Ishikawa (cell line): Measurements from ENCODE around the gene EVC2.

Source experiments
- CEBPB ChIP-seq: IDR thresholded peaks from 2 replicates; pipeline ENCODE4 v1.6.1; 2012
- CREB1 ChIP-seq: IDR thresholded peaks from 2 replicates; pipeline ENCODE4 v1.6.1; 2012; ENCODE audit warnings: low read depth
- EGR1 ChIP-seq: IDR thresholded peaks from 2 replicates; pipeline ENCODE4 v1.6.1; 2012
- EP300 ChIP-seq: IDR thresholded peaks from 2 replicates; pipeline ENCODE4 v1.6.1; 2012; ENCODE audit warnings: borderline replicate concordance
- FOXM1 ChIP-seq: IDR thresholded peaks from 2 replicates; pipeline ENCODE4 v1.6.1; 2012; ENCODE audit warnings: low read depth, borderline replicate concordance
- MAX ChIP-seq: IDR thresholded peaks from 2 replicates; pipeline ENCODE4 v1.6.1; 2012
- NFIC ChIP-seq: IDR thresholded peaks from 2 replicates; pipeline ENCODE4 v1.6.1; 2012
- RAD21 ChIP-seq: IDR thresholded peaks from 2 replicates; pipeline ENCODE4 v1.6.1; 2012; ENCODE audit warnings: low read depth
- TAF1 ChIP-seq: IDR thresholded peaks from 2 replicates; pipeline ENCODE4 v1.6.1; 2012; ENCODE audit warnings: low read depth, mild to moderate bottlenecking
- TCF12 ChIP-seq: IDR thresholded peaks from 2 replicates; pipeline ENCODE4 v1.6.1; 2012; ENCODE audit warnings: low read depth
- TEAD4 ChIP-seq: IDR thresholded peaks from 2 replicates; pipeline ENCODE4 v1.6.1; 2012
- USF1 ChIP-seq: IDR thresholded peaks from 2 replicates; pipeline ENCODE4 v1.6.1; 2012
- YY1 ChIP-seq: IDR thresholded peaks from 2 replicates; pipeline ENCODE4 v1.6.1; 2012; ENCODE audit warnings: low read depth
- ZBTB7A ChIP-seq: IDR thresholded peaks from 2 replicates; pipeline ENCODE4 v1.6.1; 2012; ENCODE audit warnings: low read depth
- TF ChIP-seq, protein P1 (sequence below): IDR thresholded peaks from 2 replicates; pipeline ENCODE4 v1.6.1; 2012; ENCODE audit warnings: low read depth, mild to moderate bottlenecking

EVC2 gene

DNA sequence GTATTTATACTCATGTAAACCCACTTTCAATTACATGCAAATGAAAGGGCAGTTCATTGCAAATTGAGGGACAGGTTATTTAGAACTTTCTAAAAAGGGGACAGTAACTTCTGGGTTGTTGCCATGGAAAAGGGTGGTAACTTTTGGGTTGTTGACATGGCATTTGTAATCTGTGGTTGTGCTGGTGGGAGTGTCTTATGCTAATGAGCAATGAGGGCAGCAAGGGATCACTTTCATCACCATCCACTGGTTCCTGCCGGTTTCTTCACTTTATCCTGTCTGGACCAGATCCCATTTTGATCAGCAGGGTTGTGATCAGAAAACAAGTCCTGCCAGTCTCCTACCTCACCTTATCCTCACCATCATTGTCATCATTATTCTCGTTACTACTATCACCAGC lies 34.6 kb upstream of the EVC2 start:
- TF ChIP-seq NFIC = no peak
- TF ChIP-seq MAX = no peak
- no peak for TF ChIP-seq EGR1
- TF ChIP-seq, protein P1, sequence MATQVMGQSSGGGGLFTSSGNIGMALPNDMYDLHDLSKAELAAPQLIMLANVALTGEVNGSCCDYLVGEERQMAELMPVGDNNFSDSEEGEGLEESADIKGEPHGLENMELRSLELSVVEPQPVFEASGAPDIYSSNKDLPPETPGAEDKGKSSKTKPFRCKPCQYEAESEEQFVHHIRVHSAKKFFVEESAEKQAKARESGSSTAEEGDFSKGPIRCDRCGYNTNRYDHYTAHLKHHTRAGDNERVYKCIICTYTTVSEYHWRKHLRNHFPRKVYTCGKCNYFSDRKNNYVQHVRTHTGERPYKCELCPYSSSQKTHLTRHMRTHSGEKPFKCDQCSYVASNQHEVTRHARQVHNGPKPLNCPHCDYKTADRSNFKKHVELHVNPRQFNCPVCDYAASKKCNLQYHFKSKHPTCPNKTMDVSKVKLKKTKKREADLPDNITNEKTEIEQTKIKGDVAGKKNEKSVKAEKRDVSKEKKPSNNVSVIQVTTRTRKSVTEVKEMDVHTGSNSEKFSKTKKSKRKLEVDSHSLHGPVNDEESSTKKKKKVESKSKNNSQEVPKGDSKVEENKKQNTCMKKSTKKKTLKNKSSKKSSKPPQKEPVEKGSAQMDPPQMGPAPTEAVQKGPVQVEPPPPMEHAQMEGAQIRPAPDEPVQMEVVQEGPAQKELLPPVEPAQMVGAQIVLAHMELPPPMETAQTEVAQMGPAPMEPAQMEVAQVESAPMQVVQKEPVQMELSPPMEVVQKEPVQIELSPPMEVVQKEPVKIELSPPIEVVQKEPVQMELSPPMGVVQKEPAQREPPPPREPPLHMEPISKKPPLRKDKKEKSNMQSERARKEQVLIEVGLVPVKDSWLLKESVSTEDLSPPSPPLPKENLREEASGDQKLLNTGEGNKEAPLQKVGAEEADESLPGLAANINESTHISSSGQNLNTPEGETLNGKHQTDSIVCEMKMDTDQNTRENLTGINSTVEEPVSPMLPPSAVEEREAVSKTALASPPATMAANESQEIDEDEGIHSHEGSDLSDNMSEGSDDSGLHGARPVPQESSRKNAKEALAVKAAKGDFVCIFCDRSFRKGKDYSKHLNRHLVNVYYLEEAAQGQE = no peak
- TF ChIP-seq EP300 = no peak
- no peak for TF ChIP-seq RAD21
- TF ChIP-seq ZBTB7A = no peak
- TF ChIP-seq TCF12 = no peak
- TF ChIP-seq USF1 = no peak
- TF ChIP-seq FOXM1 = no peak
- no peak for TF ChIP-seq TAF1
- TF ChIP-seq CEBPB = no peak
- TF ChIP-seq TEAD4 = no peak
- TF ChIP-seq YY1 = no peak
- no peak for TF ChIP-seq CREB1

DNA sequence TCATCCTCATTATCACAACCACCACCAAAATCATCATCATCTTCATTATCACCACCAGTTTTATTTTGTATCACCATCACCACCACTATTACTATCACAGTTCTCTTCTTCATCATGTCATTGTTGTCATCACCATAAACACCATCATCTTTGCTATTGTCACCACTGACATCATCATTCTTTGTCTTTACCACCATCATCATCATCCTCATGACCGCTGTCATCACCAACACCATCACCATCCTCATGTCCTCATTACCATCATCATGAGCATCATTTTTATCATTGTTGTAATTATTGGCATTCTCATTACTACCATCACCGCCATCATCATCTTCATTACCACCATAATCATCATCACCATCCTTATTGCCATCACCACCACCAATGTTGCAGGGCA lies 34.0 kb upstream of the EVC2 start:
- TF ChIP-seq, protein P1 = no peak
- TF ChIP-seq MAX = no peak

GRCh38 chr4:5738061-5738460 lies 29.7 kb upstream of the EVC2 start:
- no peak for TF ChIP-seq TEAD4
- TF ChIP-seq, protein P1 = no peak
- no peak for TF ChIP-seq YY1
- no peak for TF ChIP-seq TAF1
- TF ChIP-seq FOXM1 = no peak
- TF ChIP-seq CEBPB = no peak
- TF ChIP-seq EP300 = no peak
- TF ChIP-seq CREB1 = no peak

DNA sequence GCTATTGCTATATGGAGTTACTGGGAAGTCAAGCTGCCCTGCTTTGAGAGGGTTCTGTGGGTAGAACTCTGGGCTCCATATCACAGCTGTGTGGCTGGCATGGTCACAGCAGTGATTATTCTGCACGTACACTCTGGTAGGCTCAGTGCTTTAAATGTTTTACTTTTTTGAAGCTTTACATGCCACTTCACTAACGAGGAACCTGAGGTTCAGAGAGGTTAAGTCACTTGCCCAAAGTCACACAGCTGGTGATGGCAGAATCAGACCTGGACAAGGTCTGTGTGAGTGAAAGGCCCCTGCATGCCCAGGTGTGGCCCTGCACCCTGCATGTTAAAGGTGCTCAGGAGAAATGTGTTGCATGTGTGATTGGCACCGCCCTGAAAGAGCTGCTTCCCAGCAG lies 27.1 kb upstream of the EVC2 start:
- no peak for TF ChIP-seq TEAD4
- no peak for TF ChIP-seq EGR1
- no peak for TF ChIP-seq TAF1
- TF ChIP-seq, protein P1 = no peak
- TF ChIP-seq ZBTB7A = no peak
- no peak for TF ChIP-seq CREB1
- TF ChIP-seq MAX = no peak
- TF ChIP-seq RAD21 = no peak
- no peak for TF ChIP-seq CEBPB
- no peak for TF ChIP-seq FOXM1
- TF ChIP-seq EP300 = no peak
